HG02870 (cell line): ENCODE measurements around the gene BOLA2B.
"Not testable (repeated sequence)": the region's sequence is repeated elsewhere in the genome, so short reads cannot be mapped to it uniquely, and the experiment has no call there.

Source experiments
- ATAC-seq: cut with Tn5 transposase; IDR thresholded peaks from one replicate; pipeline ENCODE4 v1.9.1; 2021; ENCODE audit warnings: mild to moderate bottlenecking, moderate library complexity; ENCODE audit not compliant: unreplicated experiment

Gene BOLA2B

GRCh38 chr16:30184891-30185682, 8.4 kb downstream of the BOLA2B start:
- no peak for ATAC-seq

GRCh38 chr16:30184096-30184890, 9.2 kb downstream of the BOLA2B start:
- peak; percentile 33 for ATAC-seq

- peak; percentile 44 for ATAC-seq
Measured at GRCh38 chr16:30183233-30184095, 10.0 kb downstream of the BOLA2B start, which contains the start of gene CORO1A. Gene CORO1A (plus strand): TSS chr16:30183602. CDS start chr16:30185210, 1,608 bp downstream.

GRCh38 chr16:30180741-30181140, 12.7 kb downstream of the BOLA2B start:
- ATAC-seq = no peak

DNA sequence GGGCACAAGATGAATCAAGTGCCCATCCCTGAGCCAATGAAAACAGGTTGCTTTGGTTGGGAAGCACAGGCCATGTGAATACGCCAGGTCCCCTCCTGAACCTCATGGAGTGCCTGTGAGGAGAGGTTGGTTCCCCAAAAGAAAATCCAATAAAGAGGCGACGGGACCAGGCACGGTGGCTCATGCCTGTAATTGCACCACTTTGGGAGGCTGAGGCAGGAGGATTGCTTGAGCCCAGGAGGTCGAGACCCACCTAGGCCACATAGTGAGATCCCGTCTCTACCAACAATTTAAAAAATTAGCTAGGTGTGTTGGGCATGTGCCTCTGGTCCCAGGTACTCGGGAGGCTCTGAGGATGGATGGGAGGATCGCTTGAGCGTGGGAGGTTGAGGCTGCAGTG, 13.5 kb downstream of the BOLA2B start:
- no peak for ATAC-seq

- no peak for ATAC-seq
Measured at GRCh38 chr16:30179195-30179594, 14.3 kb downstream of the BOLA2B start.

- not testable (repeated sequence) for ATAC-seq
Measured at GRCh38 chr16:30176876-30177275, 16.6 kb downstream of the BOLA2B start.

DNA sequence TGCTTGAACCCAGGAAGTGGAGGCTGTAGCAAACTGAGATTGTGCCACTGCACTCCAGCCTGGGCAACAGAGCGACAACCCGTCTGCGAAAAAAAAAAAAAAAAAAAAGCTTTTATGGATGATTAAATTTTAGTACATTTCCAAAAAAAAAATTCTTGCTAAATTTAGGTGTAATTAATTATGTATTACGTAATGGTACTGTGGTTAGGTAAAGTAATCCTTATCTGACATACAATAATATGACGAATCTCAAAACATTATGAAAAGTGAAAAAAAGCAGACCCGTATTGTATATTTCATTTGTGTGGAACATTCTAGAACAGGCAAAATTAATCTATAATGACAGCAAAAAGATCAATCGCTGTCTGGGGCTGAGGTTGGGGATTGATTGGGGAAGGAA, 20.4 kb downstream of the BOLA2B start:
- ATAC-seq = no peak

GRCh38 chr16:30170145-30170544, 23.3 kb downstream of the BOLA2B start:
- ATAC-seq = not testable (repeated sequence)

GRCh38 chr16:30169416-30169815, 24.1 kb downstream of the BOLA2B start:
- ATAC-seq = not testable (repeated sequence)

DNA sequence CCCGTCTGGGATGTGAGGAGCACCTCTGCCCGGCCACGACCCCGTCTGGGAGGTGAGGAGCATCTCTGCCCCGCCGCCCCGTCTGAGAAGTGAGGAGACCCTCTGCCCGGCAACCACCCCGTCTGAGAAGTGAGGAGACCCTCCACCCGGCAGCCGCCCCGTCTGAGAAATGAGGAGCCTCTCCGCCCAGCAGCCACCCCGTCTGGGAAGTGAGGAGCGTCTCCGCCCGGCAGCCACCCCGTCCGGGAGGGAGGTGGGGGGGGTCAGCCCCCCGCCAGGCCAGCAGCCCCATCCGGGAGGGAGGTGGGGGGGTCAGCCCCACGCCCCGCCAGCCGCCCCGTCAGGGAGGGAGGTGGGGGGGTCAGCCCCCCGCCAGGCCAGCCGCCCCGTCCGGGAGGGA, 24.7 kb downstream of the BOLA2B start:
- ATAC-seq = not testable (repeated sequence)

GRCh38 chr16:30166202-30166902, 27.1 kb downstream of the BOLA2B start:
- no peak for ATAC-seq

GRCh38 chr16:30163538-30163937, 29.9 kb downstream of the BOLA2B start:
- no peak for ATAC-seq

DNA sequence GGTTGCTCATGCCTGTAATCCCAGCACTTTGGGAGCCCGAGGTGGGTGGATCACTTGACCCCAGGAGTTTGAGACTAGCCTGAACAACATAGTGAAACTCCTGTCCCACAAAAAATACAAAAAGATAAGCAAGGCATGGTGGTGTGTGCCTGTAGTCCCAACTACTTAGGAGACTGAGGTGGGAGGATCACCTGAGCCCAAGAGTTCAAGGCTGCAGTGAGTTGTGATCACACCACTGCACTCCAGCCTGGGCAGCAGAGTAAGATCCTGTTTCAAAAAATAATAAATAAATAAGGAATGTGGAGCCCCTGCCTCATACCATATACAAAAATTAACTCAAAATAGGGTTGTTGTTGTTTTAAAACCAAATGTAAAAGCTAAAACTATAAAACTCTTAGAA, 36.3 kb downstream of the BOLA2B start:
- no peak for ATAC-seq

DNA sequence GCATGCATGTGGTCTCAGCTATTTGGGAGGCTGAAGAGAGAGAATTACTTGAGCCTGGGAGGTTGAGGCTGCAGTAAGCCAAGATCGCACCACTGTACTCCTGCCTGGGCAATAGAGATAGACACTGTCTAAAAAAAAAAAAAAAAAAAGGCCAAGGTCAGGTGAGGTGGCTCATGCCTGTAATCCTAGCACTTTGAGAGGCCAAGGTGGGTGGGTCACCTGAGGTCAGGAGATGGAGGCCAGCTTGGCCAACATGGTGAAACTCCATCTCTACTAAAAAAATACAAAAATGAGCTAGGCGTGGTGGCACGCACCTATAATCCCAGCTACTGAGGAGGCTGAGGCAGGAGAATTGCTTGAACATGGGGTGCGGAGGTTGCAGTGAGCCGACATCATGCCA, 38.3 kb downstream of the BOLA2B start:
- no peak for ATAC-seq

DNA sequence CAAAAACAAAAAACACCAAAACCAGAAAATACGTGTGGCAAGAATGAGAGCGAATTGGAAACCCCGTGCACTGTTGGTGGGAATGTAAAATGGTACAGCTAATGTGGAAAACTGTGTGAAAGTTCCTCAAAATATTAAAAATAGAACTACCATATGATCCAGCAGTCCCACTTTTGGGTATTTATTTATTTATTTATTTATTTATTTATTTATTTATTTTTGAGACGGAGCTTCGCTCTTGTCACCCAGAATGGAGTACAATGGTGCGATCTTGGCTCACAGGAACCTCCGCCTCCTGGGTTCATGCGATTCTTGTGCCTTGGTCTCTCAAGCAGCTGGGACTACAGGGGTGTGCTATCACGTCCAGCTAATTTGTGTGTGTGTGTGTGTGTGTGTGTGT, 40.9 kb downstream of the BOLA2B start:
- ATAC-seq = no peak

GRCh38 chr16:30151091-30151490, 42.4 kb downstream of the BOLA2B start:
- no peak for ATAC-seq

- ATAC-seq = no peak
Measured at GRCh38 chr16:30149250-30149930, 44.1 kb downstream of the BOLA2B start.

DNA sequence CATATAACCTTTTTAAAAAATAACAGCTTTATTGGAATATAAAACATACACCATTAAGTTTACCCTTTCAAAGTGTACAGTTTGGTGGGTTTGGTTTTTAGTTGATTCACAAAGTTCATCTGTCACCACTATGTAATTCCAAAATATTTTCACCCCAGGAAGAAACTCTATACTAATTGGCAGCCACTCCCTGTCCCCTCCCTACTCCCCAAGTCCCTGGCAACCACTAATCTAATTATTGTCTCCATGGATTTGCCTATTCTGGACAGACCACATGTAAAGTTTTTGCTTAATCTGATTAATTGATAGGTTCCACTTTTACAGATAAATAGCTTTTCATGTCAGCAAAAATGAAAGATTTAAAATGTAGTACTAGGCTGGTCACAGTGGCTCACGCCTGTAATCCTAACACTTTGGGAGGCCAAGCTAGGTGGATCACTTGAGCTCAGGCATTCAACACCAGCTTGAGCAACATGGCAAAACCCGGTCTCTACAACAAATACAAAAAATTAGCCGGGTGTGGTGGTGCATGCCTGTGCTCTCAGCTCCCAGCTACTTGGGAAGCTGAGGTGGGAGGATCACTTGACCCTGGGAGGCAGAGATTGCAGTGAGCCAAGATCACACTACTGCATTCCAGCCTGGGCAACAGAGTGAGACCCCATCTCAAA, 45.5 kb downstream of the BOLA2B start:
- no peak for ATAC-seq
